OCI-M2 (cell line): ENCODE data around the gene AJAP1.

Experiments used
- DNase-seq: peaks from one replicate; lab custom pipeline; 2025; ENCODE audit not compliant: unreplicated experiment; lab: John Stamatoyannopoulos, UW

The AJAP1 gene

GRCh38 chr1:4762146-4762545 lies 107.7 kb downstream of the AJAP1 start:
- no peak for DNase-seq

- no peak for DNase-seq
Observed at GRCh38 chr1:4767308-4767707, 112.9 kb downstream of the AJAP1 start.

GRCh38 chr1:4768553-4768952 lies 114.1 kb downstream of the AJAP1 start:
- no peak for DNase-seq

- DNase-seq, result no peak
Observed at GRCh38 chr1:4769516-4770280, 115.3 kb downstream of the AJAP1 start.

GRCh38 chr1:4770713-4771112 lies 116.3 kb downstream of the AJAP1 start:
- DNase-seq, result no peak

- no peak for DNase-seq
Observed at GRCh38 chr1:4771267-4771666, 116.9 kb downstream of the AJAP1 start.

- DNase-seq, result no peak
Observed at GRCh38 chr1:4771721-4772120, 117.3 kb downstream of the AJAP1 start.

GRCh38 chr1:4772294-4773010 lies 118.0 kb downstream of the AJAP1 start:
- no peak for DNase-seq

- DNase-seq, result no peak
Observed at GRCh38 chr1:4773226-4773625, 118.8 kb downstream of the AJAP1 start.

GRCh38 chr1:4775506-4775905 lies 121.1 kb downstream of the AJAP1 start:
- no peak for DNase-seq

GRCh38 chr1:4778056-4778455 lies 123.6 kb downstream of the AJAP1 start:
- no peak for DNase-seq

GRCh38 chr1:4781646-4782045 lies 127.2 kb downstream of the AJAP1 start:
- DNase-seq, result no peak

GRCh38 chr1:4784761-4785160 lies 130.4 kb downstream of the AJAP1 start:
- no peak for DNase-seq

- DNase-seq, result no peak
Observed at GRCh38 chr1:4786055-4786454, 131.6 kb downstream of the AJAP1 start.

- no peak for DNase-seq
Observed at GRCh38 chr1:4787551-4787950, 133.1 kb downstream of the AJAP1 start.

GRCh38 chr1:4792565-4792964 lies 138.2 kb downstream of the AJAP1 start:
- DNase-seq, result no peak

GRCh38 chr1:4794020-4794780 lies 139.8 kb downstream of the AJAP1 start:
- no peak for DNase-seq

GRCh38 chr1:4796161-4797015 lies 142.0 kb downstream of the AJAP1 start:
- no peak for DNase-seq

GRCh38 chr1:4797016-4797410 lies 142.6 kb downstream of the AJAP1 start:
- no peak for DNase-seq

- no peak for DNase-seq
Observed at GRCh38 chr1:4797429-4797828, 143.0 kb downstream of the AJAP1 start.
